ELF-1 (cell line): Measurements from ENCODE around the gene VHLL.

ENCODE experiments used
- DNase-seq: peaks from one replicate; pipeline ENCODE4 v3.0.0-alpha.2; 2016; ENCODE audit warnings: low read depth, low spot score

Gene VHLL

GRCh38 chr1:156291226-156292061 is 7.7 kb downstream of the VHLL start:
- peak; percentile 97 for DNase-seq

GRCh38 chr1:156289857-156290256 is 9.2 kb downstream of the VHLL start:
- DNase-seq = no peak

- no peak for DNase-seq
Observed at GRCh38 chr1:156286061-156286460, 13.0 kb downstream of the VHLL start.

DNA sequence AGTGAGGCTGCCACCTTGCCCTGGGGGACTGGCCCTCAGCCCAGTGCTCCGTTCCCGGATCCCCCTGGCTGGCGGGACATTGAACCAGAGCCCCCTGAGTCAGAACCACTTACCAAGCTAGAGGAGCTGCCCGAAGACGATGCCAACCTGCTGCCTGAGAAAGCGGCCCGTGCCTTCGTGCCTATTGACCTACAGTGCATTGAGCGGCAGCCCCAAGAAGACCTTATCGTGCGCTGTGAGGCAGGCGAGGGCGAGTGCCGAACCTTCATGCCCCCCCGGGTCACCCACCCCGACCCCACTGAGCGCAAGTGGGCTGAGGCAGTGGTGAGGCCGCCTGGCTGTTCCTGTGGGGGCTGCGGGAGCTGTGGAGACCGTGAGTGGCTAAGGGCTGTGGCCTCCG is 13.7 kb downstream of the VHLL start:
- DNase-seq = no peak

- DNase-seq = no peak
Observed at GRCh38 chr1:156284757-156285156, 14.3 kb downstream of the VHLL start.

GRCh38 chr1:156284112-156284511 is 15.0 kb downstream of the VHLL start, which contains the start of gene TMEM79:
TSS of gene TMEM79 (plus strand) at chr1:156284325. CDS start at chr1:156285227, 902 bp downstream.
- peak; percentile 44 for DNase-seq

GRCh38 chr1:156283521-156283920 is 15.6 kb downstream of the VHLL start:
- DNase-seq = no peak

DNA sequence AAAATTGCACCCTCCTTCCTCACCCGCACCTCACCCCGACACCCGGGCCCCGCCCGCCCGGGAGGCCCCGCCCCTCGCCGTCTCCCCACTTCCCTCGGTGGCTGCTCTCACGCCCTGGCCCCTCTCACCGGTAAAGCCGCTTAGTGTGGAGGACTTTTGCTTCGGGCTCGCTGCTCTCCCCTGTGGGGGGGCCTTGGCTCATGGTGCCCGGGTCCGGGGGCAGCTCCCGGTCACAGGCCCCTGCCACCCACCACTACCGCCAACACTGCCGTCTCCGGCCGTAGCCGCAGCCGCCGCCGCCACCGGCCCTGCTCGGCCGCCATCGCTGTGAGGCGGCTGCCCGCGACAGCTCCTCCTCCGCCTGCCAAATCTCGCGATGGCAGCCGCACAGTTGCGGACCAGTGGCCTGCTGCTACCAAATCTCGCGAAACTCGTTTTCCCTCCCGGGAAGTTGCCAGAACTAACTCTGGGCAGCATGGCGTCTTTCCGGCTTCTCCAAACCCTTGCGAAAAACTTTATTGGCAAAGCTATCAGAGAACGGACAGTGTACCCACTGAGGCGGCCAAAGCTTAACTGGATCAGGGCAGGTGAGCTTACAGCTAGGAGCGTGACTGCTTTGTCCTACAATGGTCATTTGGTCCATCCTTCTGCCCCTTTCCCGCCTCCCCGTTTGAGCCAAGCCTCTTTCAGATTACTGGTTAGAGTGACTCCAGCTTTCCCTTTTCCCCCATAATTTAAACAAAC is 16.5 kb downstream of the VHLL start, which contains the start of gene SMG5:
Gene SMG5 (minus strand): TSS at position 347 of the 744 bp plus-strand sequence. CDS start 145 bp downstream, at position 202.
- peak; percentile 98 for DNase-seq

- DNase-seq = peak; percentile 35
Observed at GRCh38 chr1:156281693-156282478, 17.2 kb downstream of the VHLL start.

GRCh38 chr1:156281281-156281680 is 17.8 kb downstream of the VHLL start:
- peak; percentile 25 for DNase-seq

DNA sequence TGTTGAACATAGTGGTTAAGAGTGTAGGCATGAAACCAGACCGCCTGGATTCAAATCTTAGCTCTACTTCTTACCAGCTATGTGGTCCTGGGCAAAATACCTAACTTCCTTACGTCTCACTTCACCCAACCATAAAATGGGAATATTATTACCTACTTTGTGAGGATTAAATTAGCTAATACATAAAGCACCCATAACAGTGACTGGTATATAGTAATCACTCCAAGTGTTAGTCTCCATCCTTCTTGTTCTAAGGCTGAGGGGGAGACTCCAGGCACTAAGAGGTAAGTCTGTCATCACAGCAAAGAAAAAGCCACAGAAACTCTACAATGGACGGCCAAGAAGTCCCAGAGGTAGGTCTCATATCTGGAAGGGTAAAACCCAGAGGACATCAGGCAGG is 19.3 kb downstream of the VHLL start:
- no peak for DNase-seq

GRCh38 chr1:156276966-156277381 is 22.1 kb downstream of the VHLL start:
- no peak for DNase-seq

DNA sequence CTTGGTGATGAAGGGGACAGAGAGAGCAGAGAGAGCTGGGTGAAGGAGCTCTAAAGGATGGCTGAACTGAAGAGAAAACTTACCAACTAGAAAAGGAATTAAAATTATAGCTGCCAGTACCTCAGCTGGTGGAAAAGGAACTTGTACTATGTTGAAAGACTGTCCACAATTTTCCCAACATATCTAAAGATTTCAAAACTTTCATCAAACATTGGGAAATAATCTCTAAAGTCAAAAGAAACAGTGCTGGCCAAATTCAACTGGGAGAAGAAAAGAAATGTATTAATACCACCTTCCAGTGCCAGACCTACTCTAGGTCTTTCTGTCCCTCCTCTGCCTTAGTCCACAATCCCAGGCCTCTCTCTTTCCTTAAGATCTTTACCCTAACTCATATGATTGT is 22.6 kb downstream of the VHLL start:
- DNase-seq = no peak

DNA sequence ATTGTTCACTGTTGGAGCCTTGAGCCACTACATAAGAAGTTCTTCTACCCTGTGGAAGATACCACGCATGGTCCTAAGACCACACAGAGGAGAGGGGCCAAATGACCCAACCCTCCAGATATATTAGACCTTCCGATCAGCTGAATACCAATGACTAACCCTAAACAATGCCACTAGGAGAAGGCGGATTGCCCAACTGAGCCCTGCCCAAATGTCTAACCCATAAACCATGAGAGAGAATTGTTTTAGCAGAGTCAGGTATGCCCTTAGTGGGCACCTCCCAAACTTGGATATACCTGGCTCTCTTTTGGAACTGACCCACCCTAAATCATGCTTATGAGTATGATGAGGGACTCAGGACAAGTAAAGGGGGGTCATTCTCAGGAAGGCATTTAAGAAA is 28.8 kb downstream of the VHLL start:
- DNase-seq = no peak

GRCh38 chr1:156268336-156268735 is 30.8 kb downstream of the VHLL start:
- DNase-seq = no peak

GRCh38 chr1:156266051-156266450 is 33.1 kb downstream of the VHLL start:
- DNase-seq = no peak

- DNase-seq = no peak
Observed at GRCh38 chr1:156263288-156263655, 35.8 kb downstream of the VHLL start.

GRCh38 chr1:156262461-156263287 is 36.4 kb downstream of the VHLL start:
- DNase-seq = no peak

DNA sequence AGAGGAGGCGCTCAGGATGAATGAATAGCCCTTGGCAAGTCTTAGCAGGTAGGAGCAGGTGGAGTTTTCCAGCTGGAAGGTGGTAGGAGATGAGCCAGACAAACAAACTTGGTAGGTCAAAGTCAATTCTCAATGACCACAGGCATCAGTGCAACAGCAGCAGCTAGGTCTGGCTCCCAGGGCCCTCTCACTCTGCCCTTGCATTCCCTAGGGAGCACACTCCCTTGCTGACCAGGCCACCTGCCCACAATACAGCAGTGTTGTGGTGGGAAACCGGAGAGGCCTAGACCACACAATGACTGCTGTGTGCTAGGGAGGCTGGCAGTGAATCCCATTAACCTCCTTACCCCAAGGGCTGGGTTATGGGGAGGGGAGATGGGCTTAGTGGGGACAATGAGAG is 38.2 kb downstream of the VHLL start:
- DNase-seq = no peak

DNA sequence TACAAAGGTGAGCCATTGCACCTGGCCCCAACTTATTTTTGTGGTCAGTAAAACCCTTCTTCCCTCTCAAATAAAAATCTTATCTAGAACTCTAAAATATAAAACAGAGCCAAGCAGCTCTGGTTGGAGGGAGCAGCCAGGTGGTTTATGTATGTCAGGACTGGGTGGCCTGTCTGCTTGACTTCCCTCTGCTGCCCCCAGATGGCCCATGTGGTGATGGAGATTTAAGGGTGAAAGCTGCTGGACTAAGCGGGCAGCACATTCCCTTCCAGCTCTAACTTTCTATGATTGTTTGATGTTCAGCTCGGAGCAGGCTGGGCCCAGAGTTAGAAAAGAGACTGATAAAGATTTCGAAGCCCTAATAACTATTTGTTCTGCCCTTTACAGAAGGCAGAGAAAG is 39.3 kb downstream of the VHLL start:
- DNase-seq = no peak

- no peak for DNase-seq
Observed at GRCh38 chr1:156258859-156259258, 40.2 kb downstream of the VHLL start.
